HG03045 (cell line): ENCODE measurements around the gene ISG20L2.

Experiments
- ATAC-seq: cut with Tn5 transposase; IDR thresholded peaks from one replicate; pipeline ENCODE4 v1.9.1; 2021; ENCODE audit warnings: mild to moderate bottlenecking, moderate library complexity; ENCODE audit not compliant: unreplicated experiment

The ISG20L2 gene

DNA sequence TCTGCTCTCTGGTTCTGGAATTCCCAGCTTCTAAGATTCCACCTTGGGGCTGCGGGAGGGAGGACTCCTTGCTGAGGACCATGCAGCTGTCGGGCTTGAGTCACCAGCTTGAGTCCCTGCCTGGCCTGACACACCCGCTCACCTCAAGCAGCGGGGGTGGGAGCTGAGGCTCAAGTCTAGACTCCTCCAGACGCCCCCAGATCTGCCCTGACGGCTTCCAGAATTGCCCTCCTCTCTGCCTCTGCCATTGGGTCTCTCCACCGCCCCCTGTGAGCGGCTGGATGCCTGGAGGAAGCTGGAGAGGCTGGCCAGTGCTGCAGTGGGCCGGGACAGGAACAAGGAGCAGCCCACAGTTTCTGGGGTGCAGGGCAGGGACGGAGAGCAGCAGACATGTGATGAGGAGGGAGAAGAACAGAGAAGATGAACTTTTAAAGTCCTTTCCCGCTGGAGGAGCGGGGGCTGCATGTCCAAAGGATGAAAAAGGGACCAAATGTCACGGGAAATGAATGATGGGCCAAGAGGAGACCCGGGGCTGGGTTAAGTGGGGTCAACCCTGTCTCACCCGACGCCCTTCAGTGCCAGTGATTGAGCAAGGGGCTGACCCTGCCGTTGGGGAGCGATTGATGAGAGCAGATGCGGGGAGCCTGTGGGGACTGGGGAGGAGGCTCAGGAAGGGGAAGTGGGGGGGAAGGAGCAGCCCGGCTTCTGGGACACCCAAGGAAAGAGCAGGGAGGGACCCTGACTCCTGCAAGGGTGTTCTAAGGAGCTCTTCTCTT lies 36.7 kb downstream of the ISG20L2 start:
- no peak for ATAC-seq

DNA sequence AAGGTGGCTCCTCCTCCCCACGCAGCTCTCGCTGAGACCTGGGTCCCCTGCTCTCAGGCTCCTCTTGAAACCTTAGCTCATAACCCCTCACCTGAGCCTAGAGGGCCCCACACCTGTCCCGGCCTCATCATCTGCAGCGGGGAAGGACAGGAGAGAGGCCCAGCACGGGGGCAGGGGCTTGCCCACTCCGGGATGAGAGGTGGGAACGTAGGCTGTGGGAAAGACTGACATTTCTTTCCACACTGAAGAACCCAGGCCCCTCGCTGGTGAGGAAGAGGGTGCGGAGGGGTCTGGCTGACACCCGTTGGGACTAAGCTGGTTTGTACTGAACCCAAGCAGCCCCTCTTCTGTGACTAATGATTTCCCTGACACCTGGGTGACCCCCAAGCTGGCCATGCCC lies 37.4 kb downstream of the ISG20L2 start:
- no peak for ATAC-seq

DNA sequence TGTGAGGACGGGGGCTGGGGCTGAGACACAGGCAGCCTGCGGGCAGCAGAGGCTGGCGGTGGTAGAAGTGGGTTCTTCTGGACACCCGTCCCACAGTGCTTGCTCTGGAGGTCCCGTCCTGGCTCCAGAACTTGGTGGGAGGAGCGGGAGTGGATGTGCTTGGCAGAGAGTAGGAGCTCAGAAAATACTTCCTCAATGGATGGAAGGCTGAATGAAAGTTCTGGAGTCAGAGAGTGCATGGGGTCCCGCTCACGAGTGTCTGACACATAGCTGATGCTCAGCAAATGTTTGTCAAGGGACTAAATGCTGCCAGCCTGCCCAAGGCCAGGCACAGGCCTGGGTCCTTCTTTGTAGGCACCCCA lies 37.9 kb downstream of the ISG20L2 start:
- no peak for ATAC-seq

DNA sequence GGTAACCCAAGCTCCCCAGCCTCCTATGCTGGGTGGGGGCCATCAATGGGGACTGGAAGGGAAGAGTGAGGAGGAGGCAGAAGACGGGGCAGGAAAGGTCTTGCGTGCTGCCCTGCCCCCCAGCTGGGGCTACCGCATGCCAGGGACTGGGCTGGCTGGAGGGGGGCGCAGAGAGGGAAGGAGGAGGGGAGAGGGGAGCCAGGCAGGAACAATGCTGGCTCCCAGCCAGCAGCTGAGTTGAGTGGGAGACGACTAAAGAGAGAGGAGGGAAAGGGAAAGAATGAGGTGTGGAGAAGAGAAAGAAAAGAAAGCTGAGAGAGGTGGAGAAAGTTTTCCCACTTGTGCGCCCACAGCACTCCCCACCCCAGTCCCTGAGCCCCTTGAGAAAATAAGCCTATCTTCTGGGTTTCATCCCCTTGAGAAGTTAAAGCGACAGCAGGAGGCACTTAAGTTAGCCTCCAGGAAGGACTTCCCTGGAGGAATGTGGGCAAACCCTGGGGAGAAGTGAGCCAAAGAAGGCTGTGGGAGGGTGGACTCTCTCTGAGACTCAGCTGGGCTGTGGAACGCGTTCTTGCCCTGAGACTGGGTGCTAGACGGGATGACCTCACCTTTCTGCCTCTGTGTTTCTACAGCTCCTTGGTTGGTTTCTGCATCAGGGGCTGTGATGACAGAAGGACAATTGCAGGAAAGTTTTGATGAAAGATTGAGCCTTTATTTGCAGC lies 38.5 kb downstream of the ISG20L2 start:
- ATAC-seq: no peak

DNA sequence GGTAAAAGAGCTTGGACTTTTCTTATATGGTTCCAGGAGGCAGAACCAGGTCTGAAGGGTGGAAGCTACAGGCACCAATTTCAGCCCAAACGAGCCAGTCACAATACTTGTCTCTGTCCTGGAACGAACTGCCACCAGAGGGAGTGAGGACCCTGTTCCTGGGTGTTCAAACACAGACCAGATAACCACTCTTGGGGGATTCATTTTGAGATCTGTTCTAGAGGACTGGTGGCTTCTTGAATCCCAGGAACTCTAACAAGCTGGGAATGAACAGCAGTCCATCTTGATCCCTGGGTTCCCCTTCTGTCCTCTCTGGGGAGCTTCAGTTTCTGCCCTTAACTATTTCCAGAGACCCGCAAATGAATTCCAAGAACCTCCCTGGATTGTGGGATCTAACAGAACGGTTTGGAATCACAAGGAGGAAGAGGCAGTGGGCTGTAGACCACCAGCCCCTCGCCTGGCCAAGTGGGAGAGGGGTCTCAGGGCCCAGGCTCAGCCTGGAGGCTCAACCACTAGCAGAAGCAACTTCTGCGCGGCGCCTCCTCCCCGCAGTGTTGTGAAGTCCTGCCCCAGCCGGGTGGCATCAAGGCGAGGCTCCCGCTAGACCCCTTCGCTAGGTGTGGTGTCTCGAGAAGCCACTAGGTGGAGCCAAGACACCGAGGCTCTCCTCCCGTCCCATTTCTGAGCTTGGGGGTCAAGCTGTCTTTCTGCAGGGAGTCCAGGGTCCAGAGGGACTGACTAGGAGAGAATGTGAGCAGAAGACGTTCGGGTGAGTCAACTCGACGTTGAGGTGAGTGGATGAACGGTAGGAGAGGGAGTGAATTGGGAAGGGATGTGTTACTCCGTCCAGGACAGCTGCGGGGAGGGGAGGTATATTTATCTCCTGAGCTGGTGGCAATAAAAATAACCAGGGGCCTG lies 39.3 kb downstream of the ISG20L2 start:
- no peak for ATAC-seq

DNA sequence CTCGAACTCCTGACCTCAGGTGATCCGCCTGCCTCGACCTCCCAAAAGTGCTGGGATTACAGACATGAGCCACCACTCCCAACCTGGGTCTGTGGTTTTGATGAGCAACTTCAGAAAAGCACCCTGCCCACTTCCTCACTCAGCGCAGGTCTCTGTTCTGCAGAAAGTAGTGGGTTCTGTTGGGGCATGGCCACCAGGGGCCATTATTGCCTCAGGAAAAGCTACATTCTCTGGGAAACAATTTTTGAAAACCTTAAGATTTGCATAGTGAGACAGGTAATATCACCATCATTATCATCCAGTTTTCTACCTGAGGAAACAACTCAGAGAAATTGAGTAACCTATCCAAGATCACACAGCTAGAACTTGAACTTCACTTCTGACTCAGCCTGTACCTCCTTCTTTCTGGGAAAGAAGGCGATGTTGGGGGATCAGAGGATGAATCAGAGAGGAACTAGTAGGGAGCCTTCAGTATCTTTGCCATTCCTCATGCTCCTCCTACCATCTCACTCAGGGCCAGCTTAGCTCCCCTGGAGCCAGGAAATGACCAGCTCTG lies 44.3 kb downstream of the ISG20L2 start:
- no peak for ATAC-seq

DNA sequence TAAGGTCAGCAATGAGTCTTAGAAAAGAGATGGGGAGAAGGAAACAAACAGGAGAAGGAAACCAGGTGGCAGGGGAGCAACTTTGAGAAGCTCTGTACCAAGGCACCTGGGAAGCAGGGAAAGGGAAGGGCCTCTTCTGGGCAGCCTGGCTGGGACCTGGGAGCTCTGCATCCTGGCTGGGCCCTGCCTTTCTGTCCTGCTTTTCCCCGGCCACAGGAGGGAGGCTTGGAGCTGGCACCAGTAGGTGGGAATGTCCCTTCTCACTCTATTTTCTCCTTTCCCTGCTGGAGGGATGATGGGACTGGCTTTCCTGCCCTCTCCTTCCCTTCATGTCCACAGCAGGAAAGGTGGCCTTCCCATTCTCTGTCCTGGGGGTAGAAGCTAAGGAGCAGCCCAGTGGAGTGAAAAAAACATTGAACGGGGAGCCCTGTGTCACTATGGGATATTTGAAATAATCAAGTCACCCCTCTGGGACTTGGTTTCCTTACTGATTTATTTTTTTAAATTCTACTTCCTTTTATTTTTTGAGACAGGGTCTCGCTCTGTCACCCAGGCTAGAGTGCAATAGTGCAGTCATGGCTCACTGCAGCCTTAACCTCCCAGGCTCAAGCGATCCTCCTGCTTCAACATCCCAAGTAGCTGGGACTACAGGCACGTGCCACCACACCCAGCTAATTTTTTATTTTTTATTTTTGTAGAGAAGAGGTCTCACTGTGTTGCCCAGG lies 46.2 kb downstream of the ISG20L2 start:
- no peak for ATAC-seq

DNA sequence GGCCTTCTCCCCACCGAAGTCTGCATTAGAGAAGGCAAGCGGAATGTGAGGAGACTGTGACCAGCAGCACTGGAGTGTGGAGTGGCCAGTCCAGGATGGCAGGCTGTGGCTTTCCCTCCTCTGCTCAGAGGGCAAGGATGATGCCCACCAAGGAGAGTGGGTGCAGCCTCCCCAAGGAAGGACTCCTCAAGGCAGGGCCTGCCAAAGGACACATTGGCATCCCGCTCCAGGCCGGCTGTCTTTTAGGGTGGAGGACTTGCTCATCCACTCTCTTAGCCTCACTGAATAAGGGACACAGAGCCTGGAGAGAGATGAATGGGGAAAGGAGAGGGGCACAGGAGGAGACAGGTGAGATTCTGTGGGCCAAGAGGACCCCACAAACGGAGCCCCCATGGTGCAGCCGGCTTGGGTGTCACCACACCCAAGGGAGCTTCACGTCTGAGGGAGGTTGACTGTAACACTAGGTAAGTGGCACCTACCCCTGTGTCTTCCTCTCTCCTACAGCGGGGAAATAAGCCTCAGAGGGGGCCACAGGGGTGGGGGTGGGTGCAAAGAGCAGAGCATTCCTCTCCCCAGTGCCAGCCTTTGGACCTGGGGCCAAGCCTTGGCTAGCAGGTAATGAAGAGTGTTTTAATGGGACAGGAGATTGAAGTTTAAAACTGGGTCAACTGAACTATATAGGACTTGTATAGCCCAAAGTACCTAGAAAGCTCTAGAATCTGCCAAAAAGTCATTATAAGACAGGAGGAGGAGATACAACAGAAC lies 47.2 kb downstream of the ISG20L2 start:
- no peak for ATAC-seq

DNA sequence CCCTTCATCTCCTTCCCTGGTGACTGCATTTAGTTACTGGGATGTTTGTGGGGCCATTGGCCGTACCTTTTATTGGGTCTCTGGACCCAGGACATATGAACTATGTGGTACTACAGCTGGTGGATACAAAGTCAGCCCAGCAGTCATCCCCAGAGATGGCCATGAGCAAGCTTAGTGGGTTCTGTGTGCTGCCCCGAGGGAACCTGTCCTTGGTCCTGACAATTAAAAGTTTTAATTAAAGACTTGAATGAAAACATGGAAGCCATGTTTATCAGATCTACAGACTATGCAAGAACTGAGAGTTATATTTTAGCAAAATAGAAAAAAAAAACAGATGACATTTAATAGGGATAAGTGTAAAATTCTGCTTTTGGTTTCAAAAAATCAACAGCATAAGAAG lies 48.5 kb downstream of the ISG20L2 start:
- ATAC-seq: no peak

DNA sequence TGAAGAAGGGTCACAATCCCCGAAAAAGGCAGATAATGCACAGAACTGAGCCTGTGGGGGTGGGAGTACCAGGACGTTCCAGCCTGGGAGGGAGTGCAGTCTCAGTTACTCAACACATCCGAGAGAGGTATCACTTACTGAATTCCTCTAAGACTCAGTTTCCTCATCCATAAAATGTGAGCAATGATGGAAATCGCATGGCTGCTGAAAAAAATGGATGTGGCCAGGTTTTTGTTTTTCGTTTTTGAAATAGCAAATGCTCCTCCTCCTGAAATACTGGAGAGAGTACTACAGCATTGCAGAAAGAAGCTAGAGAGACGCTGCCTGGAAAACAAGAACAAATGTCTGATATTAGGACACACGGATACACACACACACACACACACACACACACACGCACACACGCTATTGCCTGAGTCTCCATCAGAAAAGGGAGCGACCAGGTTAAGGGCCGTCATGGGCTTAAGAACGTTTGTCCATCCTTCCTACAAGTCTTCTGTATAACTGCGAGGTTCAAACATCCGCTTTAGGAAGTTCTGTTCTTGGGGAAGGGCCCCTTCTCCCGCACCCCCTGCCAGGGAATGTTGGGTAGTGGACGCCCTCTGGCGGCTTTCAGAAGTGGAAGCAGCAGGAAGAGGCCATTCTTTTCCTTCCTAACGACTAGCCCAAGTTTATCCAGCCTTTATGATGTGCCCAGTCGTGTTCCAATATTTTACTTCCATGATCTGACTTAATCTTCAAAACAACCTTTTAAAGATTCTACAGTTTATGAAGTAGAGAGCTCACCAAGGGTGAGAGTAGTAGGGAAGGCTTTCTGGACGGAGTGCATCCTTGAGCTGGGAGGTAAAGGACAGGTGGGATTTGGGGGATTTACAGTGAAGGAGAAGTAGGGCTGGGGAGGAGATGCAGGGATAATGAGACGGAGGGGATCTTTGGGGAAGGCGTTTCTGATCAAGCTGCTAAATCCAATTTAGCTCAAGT lies 50.7 kb downstream of the ISG20L2 start:
- no peak for ATAC-seq

DNA sequence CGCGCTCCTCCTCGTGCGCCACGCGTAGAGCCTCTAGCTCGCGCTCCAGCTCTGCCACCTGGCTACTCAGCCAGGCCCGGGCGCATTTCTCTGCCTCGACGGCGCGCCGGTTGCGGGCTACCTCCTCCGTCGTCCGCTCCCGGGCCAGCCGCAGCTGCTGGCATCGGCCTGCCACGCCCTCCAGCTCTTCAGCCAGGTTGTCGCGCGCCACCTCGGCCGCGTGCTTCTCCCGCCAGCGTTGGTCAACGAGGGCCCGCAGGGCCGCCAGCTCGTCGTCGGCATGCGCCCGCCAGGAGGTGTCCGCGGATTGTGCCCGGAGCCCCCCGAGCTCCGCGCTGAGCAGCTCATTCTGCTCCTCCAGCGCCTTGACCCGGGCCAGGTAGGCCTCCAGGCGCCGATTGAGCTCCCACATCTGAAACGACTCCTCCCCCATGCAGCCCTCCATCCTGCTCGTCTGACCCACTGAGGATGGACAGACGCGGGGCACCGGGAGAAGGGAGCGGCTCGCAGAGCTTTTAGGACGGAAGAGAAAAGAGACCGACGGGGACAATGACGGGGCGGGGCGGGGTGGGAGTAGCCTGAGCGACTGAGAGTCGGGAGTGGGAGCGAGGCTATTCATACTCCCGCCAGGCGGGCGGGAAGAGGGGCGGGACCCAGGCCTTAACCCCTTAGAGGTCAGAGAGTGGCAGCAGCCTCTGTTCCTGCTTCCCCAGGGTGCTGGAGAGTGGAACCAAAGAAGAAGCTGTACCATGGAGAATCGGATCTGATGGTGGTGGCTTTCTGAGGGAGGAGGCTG lies 51.5 kb downstream of the ISG20L2 start, which contains the start of gene NES:
Gene NES (minus strand): TSS at position 588 of the 796 bp plus-strand sequence. CDS start 143 bp downstream, at position 445.
- no peak for ATAC-seq

DNA sequence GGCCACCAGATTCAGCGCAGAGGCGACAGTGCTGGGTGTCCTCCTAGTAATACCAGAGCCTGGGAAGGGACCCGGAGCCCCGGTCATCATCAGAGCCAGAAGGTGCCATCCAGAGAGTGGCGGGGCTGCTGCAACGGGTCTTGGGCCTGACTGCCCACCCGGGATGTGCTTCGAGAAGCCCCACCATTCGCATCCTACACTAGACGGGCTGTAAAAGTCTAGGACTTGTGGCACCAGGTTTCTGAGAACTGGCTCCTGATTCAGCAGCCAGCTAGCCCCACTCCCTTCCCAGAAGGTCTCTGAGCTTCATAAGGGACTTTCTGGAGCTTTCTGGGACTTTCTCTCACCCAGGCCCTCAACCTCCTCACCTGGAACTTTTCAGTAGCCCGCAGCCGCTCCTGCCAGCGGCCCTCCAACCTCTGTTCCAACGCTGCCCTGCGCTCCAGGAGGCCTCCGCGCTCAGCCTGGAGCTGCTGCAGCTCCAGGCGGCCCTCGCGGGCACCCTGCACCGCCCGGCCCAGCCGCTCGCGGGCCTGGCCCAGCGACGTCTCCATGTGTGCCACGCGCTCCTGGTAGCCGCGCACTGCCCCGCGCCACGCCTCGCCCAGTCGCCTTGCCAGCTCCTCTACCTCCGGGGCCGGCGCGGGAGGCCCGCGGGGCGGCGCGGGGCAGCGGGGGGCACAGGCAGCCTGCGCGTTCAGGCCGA lies 52.3 kb downstream of the ISG20L2 start:
- no peak for ATAC-seq

DNA sequence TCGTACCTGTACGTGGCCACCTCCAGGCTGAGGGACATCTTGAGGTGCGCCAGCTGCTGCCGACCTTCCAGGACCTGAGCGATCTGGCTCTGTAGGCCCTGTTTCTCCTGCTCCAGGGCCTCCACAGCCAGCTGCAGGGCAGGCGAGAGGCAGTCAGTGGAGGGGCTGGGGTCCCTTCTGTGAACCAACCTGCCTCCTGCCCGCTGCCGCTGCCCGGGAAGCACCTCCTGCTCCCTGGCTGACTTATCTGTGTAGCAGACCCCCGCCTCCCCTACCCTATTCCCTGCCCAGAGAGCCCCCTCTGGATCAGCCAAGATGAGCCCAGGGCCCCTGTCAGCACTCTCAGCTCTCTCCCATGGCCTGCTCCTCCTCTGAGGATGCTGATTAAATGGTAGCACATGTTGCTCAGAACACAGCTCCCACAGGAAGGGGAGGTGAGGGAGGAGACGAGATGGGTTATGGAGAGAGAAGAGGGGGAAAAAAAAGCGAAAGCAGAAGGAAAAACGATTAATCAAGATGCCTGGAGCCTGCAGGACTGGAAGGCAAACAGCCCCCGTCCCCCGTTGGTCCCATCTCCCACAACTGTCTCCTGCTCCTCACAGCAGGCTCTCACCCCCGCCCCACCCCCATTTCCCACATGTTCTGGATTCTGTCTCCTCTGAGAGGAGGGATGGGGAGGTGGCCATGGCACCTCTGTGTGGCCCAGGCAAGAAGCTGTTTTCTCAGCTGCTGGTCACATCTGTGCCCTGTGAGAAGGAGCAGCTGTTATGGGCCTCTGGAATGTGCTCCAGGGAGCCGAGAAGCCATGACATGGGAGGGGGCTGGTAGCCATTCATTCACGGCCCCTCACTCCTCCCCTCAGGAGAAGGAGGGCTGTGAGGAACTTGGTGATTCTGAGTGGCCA lies 53.1 kb downstream of the ISG20L2 start:
- ATAC-seq: no peak

DNA sequence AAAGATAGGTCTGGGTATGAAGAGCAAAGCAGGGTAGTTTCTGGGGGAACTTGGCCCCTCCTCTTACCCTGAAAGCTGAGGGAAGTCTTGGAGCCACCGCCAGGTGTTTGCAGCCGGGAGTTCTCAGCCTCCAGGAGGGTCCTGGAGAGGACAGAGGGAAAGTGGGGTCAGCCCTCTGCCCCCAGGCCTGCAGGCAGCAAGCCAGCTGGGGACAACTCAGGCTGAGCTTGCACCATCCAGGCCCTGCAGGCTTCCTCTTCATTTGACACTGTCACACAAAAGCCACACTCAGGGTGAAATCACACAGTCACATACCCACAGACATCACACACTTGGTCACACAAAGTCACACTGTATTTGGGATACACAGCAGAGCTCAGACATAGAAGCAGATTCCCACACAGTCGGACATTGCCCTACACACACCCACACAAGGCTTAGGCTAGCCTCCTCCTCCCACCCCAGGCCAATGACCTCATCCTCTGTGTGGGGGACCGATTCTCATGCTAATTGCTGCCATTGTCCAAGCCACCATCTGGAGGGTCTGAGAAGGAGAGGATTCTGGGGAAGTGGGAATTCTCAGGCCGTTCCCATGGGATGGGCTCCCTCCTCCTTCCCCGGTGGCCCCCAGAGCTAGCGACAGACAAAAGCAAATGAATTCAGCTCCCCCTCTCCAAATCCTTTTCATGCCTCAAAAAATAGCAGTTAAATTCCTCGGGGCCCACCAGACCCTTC lies 55.0 kb downstream of the ISG20L2 start:
- no peak for ATAC-seq
